K562 (cell line): ENCODE data around the gene SIGLEC11. TPM values are rescaled to one million over a fixed set of nuclear protein-coding genes. Genes with fewer than 3 reads are reported as not detected.
A peak's percentile ranks its signal among the peaks of the same experiment; 100 is the strongest.

ENCODE experiments used
- EHMT2 ChIP-seq: fragments of 450-650 bp; IDR thresholded peaks from 2 replicates; pipeline ENCODE4 v1.6.1; 2018; ENCODE audit warnings: antibody characterized with exemption
- EWSR1 ChIP-seq: fragments of 450-650 bp; IDR thresholded peaks from 2 replicates; pipeline ENCODE4 v1.6.1; 2018; ENCODE audit warnings: borderline replicate concordance, mild to moderate bottlenecking, low read depth, moderate library complexity; ENCODE audit not compliant: partially characterized antibody
- KAT7 ChIP-seq: sonication (generic); formaldehyde crosslinking; IDR thresholded peaks from 2 replicates; pipeline ENCODE4 v1.8.0; 2022; ENCODE audit warnings: missing genetic modification reagents, mild to moderate bottlenecking, borderline replicate concordance
- KAT8 ChIP-seq: fragments of 450-650 bp; IDR thresholded peaks from 2 replicates; pipeline ENCODE4 v1.6.1; 2016; ENCODE audit warnings: low read depth, mild to moderate bottlenecking
- MYBL2 ChIP-seq, 2 experiments: fragments of 450-650 bp in 1 of 2; sonication (generic) in 1 of 2; formaldehyde crosslinking in 1 of 2; IDR thresholded peaks; 2 replicates each; pipeline versions ENCODE4 v1.6.1 to v1.8.1; 2017 to 2022; ENCODE audit warnings: borderline replicate concordance in 1 of 2, inconsistent platforms in 1 of 2, low read depth in 1 of 2, mild to moderate bottlenecking in 1 of 2, missing genetic modification reagents in 1 of 2, moderate library complexity in 1 of 2
- NFRKB ChIP-seq: fragments of 450-650 bp; IDR thresholded peaks from 2 replicates; pipeline ENCODE4 v1.6.1; 2016; ENCODE audit warnings: low read depth
- SAP30 ChIP-seq: fragments of 200-600 bp; sonication (generic); IDR thresholded peaks from 2 replicates; pipeline ENCODE4 v1.6.1; 2012; ENCODE audit warnings: borderline replicate concordance, low read depth, mild to moderate bottlenecking, moderate library complexity, low read length, control low read depth, inconsistent platforms; ENCODE audit not compliant: insufficient read depth, poor library complexity, severe bottlenecking
- SREBF2 ChIP-seq: sonication (generic); formaldehyde crosslinking; IDR thresholded peaks from 2 replicates; pipeline ENCODE4 v1.4.0; 2020; ENCODE audit warnings: mild to moderate bottlenecking, missing genetic modification reagents
- STAG1 ChIP-seq: sonication (generic); formaldehyde crosslinking; IDR thresholded peaks from 2 replicates; pipeline ENCODE4 v1.5.0; 2020; ENCODE audit warnings: missing genetic modification reagents, borderline replicate concordance
- TOE1 ChIP-seq, 2 experiments: fragments of 450-650 bp in 1 of 2; sonication (generic) in 1 of 2; formaldehyde crosslinking in 1 of 2; IDR thresholded peaks; 2 replicates each; pipeline versions ENCODE4 v1.7.1 to v1.8.0; 2016 to 2022; ENCODE audit warnings: borderline replicate concordance in 2 of 2, mild to moderate bottlenecking in 2 of 2, antibody characterized with exemption in 1 of 2, inconsistent platforms in 1 of 2, low read depth in 1 of 2, missing genetic modification reagents in 1 of 2, moderate library complexity in 1 of 2
- ZNF184 ChIP-seq: sonication (generic); formaldehyde crosslinking; IDR thresholded peaks from 2 replicates; pipeline ENCODE4 v1.5.0; 2020; ENCODE audit warnings: missing genetic modification reagents
- ZNF23 ChIP-seq: fragments of 250-450 bp; sonication (Bioruptor Pico); IDR thresholded peaks from 2 replicates; pipeline ENCODE4 v1.4.0; 2020; ENCODE audit warnings: mild to moderate bottlenecking
- ZNF75A ChIP-seq: fragments of 450-650 bp; formaldehyde crosslinking; IDR thresholded peaks from 2 replicates; pipeline ENCODE4 v1.4.0; 2020; ENCODE audit warnings: mild to moderate bottlenecking
- polyA plus RNA-seq, 8 experiments: library from polyadenylated mRNA; depleted of rRNA in 4 of 8; stranded (reverse) in 5 of 8; unstranded in 3 of 8; fragments of >200 nt; fragmentation: Nextera tagmentation in 2 of 8; fragmentation: Illumina TruSeq in 1 of 8; extraction: Ambion mirVana in 2 of 8; extraction: Trizol in 1 of 8; gene quantifications; 2 replicates each; pipeline versions ENCODE4 v1.2.1 to v1.2.3, GENCODE V29; 2011 to 2014; ENCODE audit warnings: inconsistent platforms in 1 of 8, missing spikeins in 1 of 8
- total RNA-seq, 7 experiments: library from RNA; depleted of rRNA in 6 of 7; stranded (reverse); fragments of >200 nt in 6 of 7; fragmentation: Illumina TruSeq in 2 of 7; extraction: Trizol in 2 of 7; gene quantifications; 2 replicates each; pipeline versions ENCODE4 v1.2.1 to v1.2.3, GENCODE V29; 2011 to 2021; ENCODE audit warnings: low replicate concordance in 1 of 7
- TF ChIP-seq, protein P1 (sequence below): fragments of 450-650 bp; IDR thresholded peaks from 2 replicates; pipeline ENCODE4 v1.6.1; 2016; ENCODE audit warnings: low read depth
- TF ChIP-seq, protein P2 (sequence below), 2 experiments: IDR thresholded peaks; 2 replicates each; pipeline ENCODE4 v1.6.1; 2011; ENCODE audit warnings: borderline replicate concordance in 1 of 2, control low read depth in 1 of 2, low read depth in 1 of 2, low read length in 1 of 2, mild to moderate bottlenecking in 1 of 2, mixed read lengths in 1 of 2, moderate library complexity in 1 of 2; ENCODE audit not compliant: insufficient read depth in 1 of 2, insufficient read length in 1 of 2, poor library complexity in 1 of 2, severe bottlenecking in 1 of 2; ENCODE audit errors: extremely low read depth in 1 of 2
- TF ChIP-seq, protein P3 (sequence below): fragments of 450-650 bp; conservative IDR thresholded peaks from 2 replicates; pipeline ENCODE4 v1.6.1; 2016; ENCODE audit warnings: missing genetic modification characterization, low read depth, mild to moderate bottlenecking, missing compliant biosample characterization, moderate library complexity

Gene SIGLEC11
- total and polyA plus RNA-seq, 9 of the 15 experiments (the other 6 are each of a cell fraction or from before 2014, with no cell fraction given) = not detected

DNA sequence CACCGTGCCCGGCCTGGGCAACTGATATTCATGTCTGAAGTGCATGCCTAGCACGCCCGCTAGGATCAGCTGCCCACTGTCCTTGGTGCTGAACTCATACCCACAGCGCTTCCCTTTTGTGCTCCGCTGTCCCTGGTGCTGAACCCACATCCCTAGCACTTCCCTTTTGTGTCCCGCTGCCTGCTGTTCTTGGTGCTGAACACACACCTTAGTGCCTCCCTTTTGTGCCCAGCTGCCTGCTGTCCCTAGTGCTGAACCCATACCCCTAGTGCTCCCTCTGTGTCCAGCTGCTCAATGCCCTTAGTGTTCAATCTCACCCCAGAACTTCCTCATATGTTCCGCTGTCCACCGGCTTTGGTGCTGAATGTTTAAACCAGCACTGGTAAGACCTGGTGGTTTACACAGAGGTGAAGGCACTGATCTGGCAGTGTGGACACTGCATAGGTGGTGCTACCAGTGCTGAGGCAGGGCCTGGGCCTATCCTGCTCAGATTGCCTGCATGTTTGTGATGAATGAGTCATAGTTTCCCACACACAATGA, 26.3 kb upstream of the SIGLEC11 start (continued):
- TF ChIP-seq, protein P1, sequence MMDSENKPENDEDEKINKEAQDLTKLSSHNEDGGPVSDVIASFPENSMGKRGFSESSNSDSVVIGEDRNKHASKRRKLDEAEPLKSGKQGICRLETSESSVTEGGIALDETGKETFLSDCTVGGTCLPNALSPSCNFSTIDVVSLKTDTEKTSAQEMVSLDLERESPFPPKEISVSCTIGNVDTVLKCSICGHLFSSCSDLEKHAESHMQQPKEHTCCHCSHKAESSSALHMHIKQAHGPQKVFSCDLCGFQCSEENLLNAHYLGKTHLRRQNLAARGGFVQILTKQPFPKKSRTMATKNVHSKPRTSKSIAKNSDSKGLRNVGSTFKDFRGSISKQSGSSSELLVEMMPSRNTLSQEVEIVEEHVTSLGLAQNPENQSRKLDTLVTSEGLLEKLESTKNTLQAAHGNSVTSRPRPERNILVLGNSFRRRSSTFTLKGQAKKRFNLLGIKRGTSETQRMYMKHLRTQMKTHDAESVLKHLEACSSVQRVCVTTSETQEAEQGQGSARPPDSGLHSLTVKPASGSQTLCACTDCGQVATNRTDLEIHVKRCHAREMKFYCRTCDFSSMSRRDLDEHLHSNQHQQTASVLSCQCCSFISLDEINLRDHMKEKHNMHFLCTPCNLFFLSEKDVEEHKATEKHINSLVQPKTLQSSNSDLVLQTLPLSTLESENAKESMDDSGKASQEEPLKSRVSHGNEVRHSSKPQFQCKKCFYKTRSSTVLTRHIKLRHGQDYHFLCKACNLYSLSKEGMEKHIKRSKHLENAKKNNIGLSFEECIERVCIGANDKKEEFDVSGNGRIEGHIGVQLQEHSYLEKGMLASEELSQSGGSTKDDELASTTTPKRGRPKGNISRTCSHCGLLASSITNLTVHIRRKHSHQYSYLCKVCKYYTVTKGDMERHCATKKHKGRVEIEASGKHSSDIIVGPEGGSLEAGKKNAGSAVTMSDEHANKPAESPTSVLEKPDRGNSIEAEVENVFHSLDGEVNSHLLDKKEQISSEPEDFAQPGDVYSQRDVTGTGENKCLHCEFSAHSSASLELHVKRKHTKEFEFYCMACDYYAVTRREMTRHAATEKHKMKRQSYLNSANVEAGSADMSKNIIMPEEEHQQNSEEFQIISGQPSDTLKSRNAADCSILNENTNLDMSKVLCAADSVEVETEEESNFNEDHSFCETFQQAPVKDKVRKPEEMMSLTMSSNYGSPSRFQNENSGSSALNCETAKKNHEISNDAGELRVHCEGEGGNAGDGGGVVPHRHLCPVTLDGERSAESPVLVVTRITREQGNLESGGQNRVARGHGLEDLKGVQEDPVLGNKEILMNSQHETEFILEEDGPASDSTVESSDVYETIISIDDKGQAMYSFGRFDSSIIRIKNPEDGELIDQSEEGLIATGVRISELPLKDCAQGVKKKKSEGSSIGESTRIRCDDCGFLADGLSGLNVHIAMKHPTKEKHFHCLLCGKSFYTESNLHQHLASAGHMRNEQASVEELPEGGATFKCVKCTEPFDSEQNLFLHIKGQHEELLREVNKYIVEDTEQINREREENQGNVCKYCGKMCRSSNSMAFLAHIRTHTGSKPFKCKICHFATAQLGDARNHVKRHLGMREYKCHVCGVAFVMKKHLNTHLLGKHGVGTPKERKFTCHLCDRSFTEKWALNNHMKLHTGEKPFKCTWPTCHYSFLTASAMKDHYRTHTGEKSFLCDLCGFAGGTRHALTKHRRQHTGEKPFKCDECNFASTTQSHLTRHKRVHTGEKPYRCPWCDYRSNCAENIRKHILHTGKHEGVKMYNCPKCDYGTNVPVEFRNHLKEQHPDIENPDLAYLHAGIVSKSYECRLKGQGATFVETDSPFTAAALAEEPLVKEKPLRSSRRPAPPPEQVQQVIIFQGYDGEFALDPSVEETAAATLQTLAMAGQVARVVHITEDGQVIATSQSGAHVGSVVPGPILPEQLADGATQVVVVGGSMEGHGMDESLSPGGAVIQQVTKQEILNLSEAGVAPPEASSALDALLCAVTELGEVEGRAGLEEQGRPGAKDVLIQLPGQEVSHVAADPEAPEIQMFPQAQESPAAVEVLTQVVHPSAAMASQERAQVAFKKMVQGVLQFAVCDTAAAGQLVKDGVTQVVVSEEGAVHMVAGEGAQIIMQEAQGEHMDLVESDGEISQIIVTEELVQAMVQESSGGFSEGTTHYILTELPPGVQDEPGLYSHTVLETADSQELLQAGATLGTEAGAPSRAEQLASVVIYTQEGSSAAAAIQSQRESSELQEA = 0 out of 2 replicates have a peak, but pooled peaks have one; percentile 9
- TF ChIP-seq TOE1 (IDR thresholded peaks at IDR 0.05; ENCODE audit: borderline replicate concordance) (peak; percentile 82), TOE1 (CRISPR knock-in tag; IDR thresholded peaks at IDR 0.05; ENCODE audit: borderline replicate concordance, low read depth) (peak; percentile 100), SREBF2 (CRISPR knock-in tag) (peak; percentile 100), ZNF23 (CRISPR knock-in tag) (peak; percentile 75), ZNF184 (peak; percentile 84), ZNF75A (CRISPR knock-in tag) (no peak), STAG1 (CRISPR knock-in tag) (peak; percentile 100), KAT7 (CRISPR knock-in tag) (peak; percentile 100), KAT8 (no peak), EWSR1 (no peak), EHMT2 (peak; percentile 100), NFRKB (no peak), SAP30 (peak; percentile 100), MYBL2 (IDR thresholded peaks at IDR 0.05; ENCODE audit: low read depth) (no peak), MYBL2 (CRISPR knock-in tag; IDR thresholded peaks at IDR 0.05; ENCODE audit: borderline replicate concordance) (peak; percentile 86; the same call in 1 of the 2 replicates)
- TF ChIP-seq, protein P2, sequence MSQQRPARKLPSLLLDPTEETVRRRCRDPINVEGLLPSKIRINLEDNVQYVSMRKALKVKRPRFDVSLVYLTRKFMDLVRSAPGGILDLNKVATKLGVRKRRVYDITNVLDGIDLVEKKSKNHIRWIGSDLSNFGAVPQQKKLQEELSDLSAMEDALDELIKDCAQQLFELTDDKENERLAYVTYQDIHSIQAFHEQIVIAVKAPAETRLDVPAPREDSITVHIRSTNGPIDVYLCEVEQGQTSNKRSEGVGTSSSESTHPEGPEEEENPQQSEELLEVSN (IDR thresholded peaks at IDR 0.05; ENCODE audit: borderline replicate concordance in 1 of 2, extremely low read depth in 1 of 2, insufficient read depth in 1 of 2, insufficient read length in 1 of 2, low read depth in 1 of 2, low read length in 1 of 2, poor library complexity in 1 of 2, severe bottlenecking in 1 of 2) = peak in 1 of 2 experiments; percentile 13
- TF ChIP-seq, protein P3, sequence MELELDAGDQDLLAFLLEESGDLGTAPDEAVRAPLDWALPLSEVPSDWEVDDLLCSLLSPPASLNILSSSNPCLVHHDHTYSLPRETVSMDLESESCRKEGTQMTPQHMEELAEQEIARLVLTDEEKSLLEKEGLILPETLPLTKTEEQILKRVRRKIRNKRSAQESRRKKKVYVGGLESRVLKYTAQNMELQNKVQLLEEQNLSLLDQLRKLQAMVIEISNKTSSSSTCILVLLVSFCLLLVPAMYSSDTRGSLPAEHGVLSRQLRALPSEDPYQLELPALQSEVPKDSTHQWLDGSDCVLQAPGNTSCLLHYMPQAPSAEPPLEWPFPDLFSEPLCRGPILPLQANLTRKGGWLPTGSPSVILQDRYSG (tag) = peak; percentile 99
